Right lobe of liver (tissue), 4 donors: Measurements from ENCODE around the gene FAM234B.

Source experiments
- CTCF ChIP-seq, 4 donors: fragments of 200-600 bp in 3 of 4; fragments of 450-650 bp in 1 of 4; IDR thresholded peaks; one replicate each; pipeline versions ENCODE4 v1.5.1 to v1.8.0; 2016 to 2022; ENCODE audit warnings: antibody characterized with exemption in 4 of 4, mild to moderate bottlenecking in 2 of 4
- POLR2A ChIP-seq: fragments of 450-650 bp; IDR thresholded peaks from one replicate; pipeline ENCODE4 v1.6.1; 2017; ENCODE audit warnings: antibody characterized with exemption, mild to moderate bottlenecking
- donor health status: DM: no; HTN: no; CAD: no.
- donor health status: DM: no; HTN: no; CAD: no.
- donor health status: DM: no; HTN: yes; CAD: no.

GRCh38 chr12:13106666-13107065 lies 62.5 kb downstream of the FAM234B start:
- TF ChIP-seq CTCF (IDR thresholded peaks at IDR 0.05): no peak
- TF ChIP-seq POLR2A: no peak
